ENCODE results near the gene ITPA.
A peak's percentile ranks its signal among the peaks of the same experiment; 100 is the strongest.

ITPA gene

DNA sequence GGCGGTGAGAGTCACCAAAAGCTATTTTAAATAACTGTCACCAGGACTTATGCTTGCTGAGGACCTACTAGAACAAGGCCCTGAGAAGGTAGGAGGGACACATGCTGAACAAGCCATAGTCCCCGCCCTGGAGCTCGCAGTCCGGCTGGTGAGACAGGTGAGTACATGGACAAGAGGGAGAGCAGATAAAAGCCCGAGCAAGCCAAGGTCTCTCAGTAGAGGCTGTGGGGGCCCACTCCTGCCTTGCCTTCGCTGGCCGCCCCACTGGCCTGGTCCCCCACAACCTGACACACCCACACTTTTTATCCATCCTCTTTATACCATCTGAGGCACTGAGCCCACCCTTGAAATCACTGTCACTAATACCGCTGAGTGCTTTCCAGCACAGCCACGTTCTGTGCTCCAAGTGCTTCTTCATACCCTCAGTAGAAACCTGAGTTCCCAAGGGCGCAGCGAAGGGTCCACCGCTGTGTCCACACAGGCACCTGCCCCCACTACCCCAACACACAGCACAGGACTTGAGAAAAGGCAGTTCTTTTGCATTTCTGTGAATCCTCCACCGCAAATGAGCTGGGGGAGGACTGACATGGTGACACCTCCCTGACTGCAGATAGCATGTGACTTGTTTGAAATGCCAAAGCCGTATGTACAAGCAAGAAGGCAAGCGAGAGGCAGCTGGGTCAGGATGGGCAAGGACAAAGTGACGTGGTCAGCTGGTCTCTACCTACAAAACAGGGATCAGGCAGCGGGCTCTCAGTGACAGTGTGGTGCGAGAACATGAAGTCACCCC lies 16.9 kb upstream of the ITPA start:
- ChIA-PET CTCF (interaction anchor here (1.2 to 1.3 kb wide), 3 partner anchors 26 to 76 kb away, joined by 3 to 4 read pairs (median 3); partner anchors contain the start of genes FASTKD5 and UBOX5), POLR2A (no interaction called here)
- no peak for DNase-seq (ENCODE audit: extremely low spot score)
- TF ChIP-seq CTCF (IDR thresholded peaks at IDR 0.05; ENCODE audit: control extremely low read depth, extremely low read depth, low read depth, missing control alignments): no peak

DNA sequence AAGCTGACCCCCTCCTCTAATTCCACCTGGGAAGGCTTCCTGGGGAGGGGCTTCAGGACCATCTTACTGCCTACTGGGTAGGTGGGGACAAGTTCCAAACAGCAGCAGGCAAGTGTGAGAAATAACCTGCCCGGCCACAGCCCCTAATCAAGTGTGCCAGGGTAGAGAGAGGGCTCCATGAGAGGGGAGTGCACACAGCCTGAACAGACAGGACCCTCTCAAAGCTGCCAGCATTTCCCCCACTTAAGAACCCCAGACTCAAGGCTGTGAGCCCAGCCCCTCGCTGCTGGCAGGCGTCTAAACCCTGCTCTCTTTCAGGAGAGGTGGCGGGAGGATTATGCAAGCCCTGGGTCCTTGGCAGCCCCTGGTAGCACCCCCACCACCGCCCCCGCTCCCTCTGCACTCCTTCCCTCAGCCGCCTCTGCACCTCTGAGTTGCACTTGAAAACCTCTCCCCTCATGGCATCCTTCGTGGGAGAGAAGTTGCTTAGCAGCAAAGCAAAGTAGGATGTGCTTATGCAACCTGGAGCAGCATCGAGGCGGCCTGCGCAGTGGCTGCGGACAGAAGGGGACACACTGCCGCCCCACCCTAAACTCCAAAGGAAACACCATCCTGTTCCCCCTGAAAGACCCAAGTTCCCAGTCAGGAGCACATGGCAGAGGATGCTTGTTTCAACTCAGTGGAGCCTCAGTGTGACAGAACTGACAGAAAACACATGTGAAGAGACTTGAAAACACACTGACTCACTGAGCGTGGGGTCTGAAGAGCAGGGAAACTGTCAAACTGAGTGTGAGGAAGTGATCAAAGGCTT lies 15.3 kb upstream of the ITPA start:
- no peak for TF ChIP-seq CTCF (IDR thresholded peaks at IDR 0.05; ENCODE audit: control extremely low read depth, extremely low read depth, low read depth, missing control alignments)
- ChIA-PET POLR2A (no interaction called here), CTCF (no interaction called here)
- no peak for DNase-seq (ENCODE audit: extremely low spot score)

DNA sequence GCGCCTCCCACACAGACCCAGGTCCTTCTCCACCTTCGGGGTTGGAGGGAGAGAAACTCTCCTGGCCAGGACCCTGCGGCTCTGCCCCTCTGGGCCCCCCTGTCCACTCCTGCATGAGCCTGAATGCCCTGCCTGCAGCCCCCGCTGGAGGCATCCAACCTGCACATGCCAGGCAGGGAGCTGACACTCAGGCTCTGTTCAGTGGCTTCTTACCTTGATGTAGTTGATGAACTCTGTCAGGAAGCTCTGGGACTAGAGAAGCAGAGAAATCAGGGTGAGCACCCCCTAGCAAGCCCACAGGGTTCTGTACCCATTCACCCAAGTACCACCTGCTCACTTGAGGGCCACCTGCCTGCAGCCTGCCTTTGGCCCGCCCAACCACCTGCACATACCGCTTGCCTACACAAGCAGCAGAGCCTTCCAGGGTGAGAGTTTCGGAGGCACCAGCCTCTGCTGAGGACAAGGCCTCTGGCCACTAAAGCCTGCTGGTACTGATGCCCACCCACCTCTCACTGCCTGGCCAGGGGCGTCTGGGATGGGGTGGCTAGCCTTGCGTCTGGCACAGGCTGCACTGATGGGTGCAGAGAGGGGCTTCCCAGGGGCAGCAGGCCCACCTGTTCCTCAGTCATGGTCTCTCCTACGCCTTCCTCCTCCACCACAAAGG lies 14.5 kb upstream of the ITPA start:
- ChIA-PET POLR2A (no interaction called here), CTCF (no interaction called here)
- no peak for DNase-seq (ENCODE audit: extremely low spot score)
- no peak for TF ChIP-seq CTCF (IDR thresholded peaks at IDR 0.05; ENCODE audit: control extremely low read depth, extremely low read depth, low read depth, missing control alignments)

DNA sequence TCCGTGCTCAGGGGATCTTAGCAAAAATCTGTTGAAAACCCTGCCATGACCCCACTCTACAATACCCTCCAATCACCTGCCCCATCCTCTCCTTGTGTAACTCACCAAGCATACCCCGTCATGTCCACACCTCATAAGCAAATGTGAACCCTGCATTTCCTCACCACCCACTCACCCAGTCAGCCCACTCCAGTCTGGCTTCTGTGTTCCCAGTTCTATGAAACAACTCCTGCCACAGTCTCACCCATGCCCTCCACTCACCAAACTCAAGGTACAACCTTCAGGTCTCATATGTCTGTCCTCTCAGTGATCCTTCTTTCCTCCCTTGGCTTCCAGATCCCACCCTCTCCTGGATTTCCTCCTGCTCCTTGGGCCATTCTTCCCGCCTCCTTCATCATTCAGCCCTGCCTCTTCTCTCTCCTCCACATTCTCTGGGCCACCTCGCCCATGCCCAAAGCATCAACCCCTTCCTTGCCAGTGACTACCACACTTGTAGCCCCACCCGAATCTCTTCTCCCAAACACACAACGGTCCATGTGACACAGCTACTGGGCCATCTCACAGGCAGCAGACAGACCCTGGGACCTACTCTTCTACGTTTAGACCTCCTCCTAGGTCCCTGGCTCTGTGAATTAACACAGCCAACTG lies 13.6 kb upstream of the ITPA start:
- DNase-seq (ENCODE audit: extremely low spot score): peak; percentile 9
- ChIA-PET CTCF (interaction anchor here (0.6 kb wide), 1 partner anchor 80 kb away, joined by 3 read pairs; no protein-coding TSS in a partner anchor), POLR2A (no interaction called here)
- TF ChIP-seq CTCF (IDR thresholded peaks at IDR 0.05; ENCODE audit: control extremely low read depth, extremely low read depth, low read depth, missing control alignments): no peak

GRCh38 chr20:3199206-3199605 lies 10.1 kb upstream of the ITPA start:
- TF ChIP-seq CTCF (IDR thresholded peaks at IDR 0.05; ENCODE audit: control extremely low read depth, extremely low read depth, low read depth, missing control alignments): no peak
- no peak for DNase-seq (ENCODE audit: extremely low spot score)
- ChIA-PET CTCF (interaction anchor here (1.3 kb wide), 1 partner anchor 19 kb away, joined by 5 read pairs; no protein-coding TSS in a partner anchor), POLR2A (no interaction called here)

All from GM10248 (cell line).